ENCODE data around the gene GGPS1.
"Not testable (repeated sequence)": the region's sequence is repeated elsewhere in the genome, so short reads cannot be mapped to it uniquely, and the experiment has no call there.

GGPS1 gene

GRCh38 chr1:235328271-235329138 is at the start of gene GGPS1:
Gene GGPS1, plus strand, starts transcription at chr1:235328570. Its CDS starts 6,695 bp downstream, at chr1:235335265.
- TF ChIP-seq ZNF274 (IDR thresholded peaks at IDR 0.05; ENCODE audit: low read depth, low read length) (no peak), YY1 (IDR thresholded peaks at IDR 0.05; ENCODE audit: insufficient read depth, insufficient read length) (no peak), SUZ12 (IDR thresholded peaks at IDR 0.05; ENCODE audit: extremely low read depth, insufficient read depth, insufficient read length) (no peak)
- peaks cover 24% of the 10 kb centered on the region for H3K36me3 ChIP-seq (ENCODE audit: insufficient read depth, insufficient read length, low read length)
- no peaks in the 10 kb centered on the region for H3K9me3 ChIP-seq (ENCODE audit: insufficient read depth, low read length)
- no peaks in the 10 kb centered on the region for H3K27me3 ChIP-seq (ENCODE audit: insufficient read depth, insufficient read length)
- H3K4me3 ChIP-seq (ENCODE audit: insufficient read length, low read depth) = peak within 1 kb of the TSS; percentile 86
- H3K4me1 ChIP-seq (ENCODE audit: insufficient read depth, insufficient read length) = no peaks in the 10 kb centered on the region
- peak within 1 kb of the TSS; percentile 97 for H3K9ac ChIP-seq (ENCODE audit: insufficient read length, low read depth)
- DNase-seq (ENCODE audit: low read depth, low spot score) = peak; percentile 100

DNA sequence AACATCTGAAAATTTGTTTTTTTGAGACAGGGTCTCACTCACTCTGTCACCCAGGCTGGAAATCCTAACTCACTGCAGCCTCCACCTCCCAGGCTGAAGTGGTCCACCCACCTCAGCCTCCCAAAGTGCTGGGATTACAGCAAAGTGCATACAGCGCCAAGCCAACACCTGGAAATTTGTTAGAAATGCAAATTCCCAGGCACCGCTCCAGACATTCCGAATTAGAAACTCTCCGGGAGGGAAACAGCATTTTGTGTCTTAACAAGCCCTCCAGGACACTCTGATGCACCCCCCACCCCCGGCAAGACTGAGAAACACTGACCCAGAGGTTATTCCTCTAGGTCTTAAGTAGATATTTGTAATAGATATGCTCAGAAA is 49.5 kb upstream of the GGPS1 start:
- TF ChIP-seq ZNF274 (IDR thresholded peaks at IDR 0.05; ENCODE audit: low read depth, low read length) (no peak), SUZ12 (IDR thresholded peaks at IDR 0.05; ENCODE audit: extremely low read depth, insufficient read depth, insufficient read length) (no peak)
- no peaks in the 10 kb centered on the region for H3K27me3 ChIP-seq (ENCODE audit: insufficient read depth, insufficient read length)
- H3K4me1 ChIP-seq (ENCODE audit: insufficient read depth, insufficient read length) = no peaks in the 10 kb centered on the region
- H3K9me3 ChIP-seq (ENCODE audit: insufficient read depth, low read length) = no peaks in the 10 kb centered on the region
- H3K4me3 ChIP-seq (ENCODE audit: insufficient read length, low read depth) = no peak overlapping the region
- no peaks in the 10 kb centered on the region for H3K36me3 ChIP-seq (ENCODE audit: insufficient read depth, insufficient read length, low read length)
- no peak for DNase-seq (ENCODE audit: low read depth, low spot score)
- H3K9ac ChIP-seq (ENCODE audit: insufficient read length, low read depth) = no peak overlapping the region

GRCh38 chr1:235279694-235280093 is 48.7 kb upstream of the GGPS1 start:
- no peak for DNase-seq (ENCODE audit: low read depth, low spot score)
- no peaks in the 10 kb centered on the region for H3K36me3 ChIP-seq (ENCODE audit: insufficient read depth, insufficient read length, low read length)
- TF ChIP-seq YY1 (IDR thresholded peaks at IDR 0.05; ENCODE audit: insufficient read depth, insufficient read length) (no peak), SUZ12 (IDR thresholded peaks at IDR 0.05; ENCODE audit: extremely low read depth, insufficient read depth, insufficient read length) (no peak), ZNF274 (IDR thresholded peaks at IDR 0.05; ENCODE audit: low read depth, low read length) (no peak)
- no peaks in the 10 kb centered on the region for H3K27me3 ChIP-seq (ENCODE audit: insufficient read depth, insufficient read length)
- no peak overlapping the region for H3K4me3 ChIP-seq (ENCODE audit: insufficient read length, low read depth)
- H3K9me3 ChIP-seq (ENCODE audit: insufficient read depth, low read length) = no peaks in the 10 kb centered on the region
- H3K9ac ChIP-seq (ENCODE audit: insufficient read length, low read depth) = no peak overlapping the region
- no peaks in the 10 kb centered on the region for H3K4me1 ChIP-seq (ENCODE audit: insufficient read depth, insufficient read length)

DNA sequence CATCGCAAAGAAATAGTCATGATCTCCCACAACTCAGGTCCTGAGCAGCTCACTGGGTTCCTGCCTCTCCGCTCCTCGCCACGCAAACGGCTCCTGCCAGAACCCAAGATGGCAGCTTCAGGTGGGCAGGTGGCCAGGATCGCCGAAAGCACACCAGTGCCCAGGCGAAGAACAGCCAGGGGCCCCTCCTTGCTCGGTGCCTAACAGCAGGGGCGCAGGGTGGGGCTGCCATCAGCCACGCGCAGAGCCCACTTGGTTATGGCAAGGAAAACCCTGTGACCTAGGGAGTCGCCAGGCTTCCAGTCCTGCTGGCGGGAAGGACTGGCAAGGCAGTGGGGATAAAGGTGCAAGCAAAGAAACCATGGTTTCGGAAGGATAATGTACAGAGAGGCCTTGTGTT is 47.9 kb upstream of the GGPS1 start:
- no peaks in the 10 kb centered on the region for H3K9me3 ChIP-seq (ENCODE audit: insufficient read depth, low read length)
- H3K9ac ChIP-seq (ENCODE audit: insufficient read length, low read depth) = no peak overlapping the region
- no peak for TF ChIP-seq SUZ12 (IDR thresholded peaks at IDR 0.05; ENCODE audit: extremely low read depth, insufficient read depth, insufficient read length)
- no peak for TF ChIP-seq ZNF274 (IDR thresholded peaks at IDR 0.05; ENCODE audit: low read depth, low read length)
- no peak for TF ChIP-seq YY1 (IDR thresholded peaks at IDR 0.05; ENCODE audit: insufficient read depth, insufficient read length)
- no peaks in the 10 kb centered on the region for H3K27me3 ChIP-seq (ENCODE audit: insufficient read depth, insufficient read length)
- H3K4me3 ChIP-seq (ENCODE audit: insufficient read length, low read depth) = no peak overlapping the region
- H3K4me1 ChIP-seq (ENCODE audit: insufficient read depth, insufficient read length) = no peaks in the 10 kb centered on the region
- DNase-seq (ENCODE audit: low read depth, low spot score) = no peak
- H3K36me3 ChIP-seq (ENCODE audit: insufficient read depth, insufficient read length, low read length) = no peaks in the 10 kb centered on the region

- not testable (repeated sequence) for DNase-seq (ENCODE audit: low read depth, low spot score); H3K4me3 ChIP-seq (ENCODE audit: insufficient read length, low read depth); H3K36me3 ChIP-seq (ENCODE audit: insufficient read depth, insufficient read length, low read length); H3K4me1 ChIP-seq (ENCODE audit: insufficient read depth, insufficient read length); H3K9ac ChIP-seq (ENCODE audit: insufficient read length, low read depth); H3K27me3 ChIP-seq (ENCODE audit: insufficient read depth, insufficient read length); H3K9me3 ChIP-seq (ENCODE audit: insufficient read depth, low read length)
Observed at GRCh38 chr1:235283636-235284035, 44.7 kb upstream of the GGPS1 start.

- Histone ChIP-seq H3K27me3 (ENCODE audit: insufficient read depth, insufficient read length) (no peaks in the 10 kb centered on the region), H3K9me3 (ENCODE audit: insufficient read depth, low read length) (no peaks in the 10 kb centered on the region), H3K4me1 (ENCODE audit: insufficient read depth, insufficient read length) (peaks cover 4% of the 10 kb centered on the region), H3K9ac (ENCODE audit: insufficient read length, low read depth) (no peak overlapping the region), H3K4me3 (ENCODE audit: insufficient read length, low read depth) (no peak overlapping the region), H3K36me3 (ENCODE audit: insufficient read depth, insufficient read length, low read length) (no peaks in the 10 kb centered on the region)
- no peak for DNase-seq (ENCODE audit: low read depth, low spot score)
- TF ChIP-seq YY1 (IDR thresholded peaks at IDR 0.05; ENCODE audit: insufficient read depth, insufficient read length) (no peak), SUZ12 (IDR thresholded peaks at IDR 0.05; ENCODE audit: extremely low read depth, insufficient read depth, insufficient read length) (no peak), ZNF274 (IDR thresholded peaks at IDR 0.05; ENCODE audit: low read depth, low read length) (no peak)
Observed at GRCh38 chr1:235284231-235284769, 44.1 kb upstream of the GGPS1 start.

- Histone ChIP-seq H3K4me1 (ENCODE audit: insufficient read depth, insufficient read length) (peaks cover 4% of the 10 kb centered on the region), H3K4me3 (ENCODE audit: insufficient read length, low read depth) (no peak overlapping the region), H3K27me3 (ENCODE audit: insufficient read depth, insufficient read length) (no peaks in the 10 kb centered on the region), H3K9me3 (ENCODE audit: insufficient read depth, low read length) (no peaks in the 10 kb centered on the region), H3K9ac (ENCODE audit: insufficient read length, low read depth) (no peak overlapping the region), H3K36me3 (ENCODE audit: insufficient read depth, insufficient read length, low read length) (no peaks in the 10 kb centered on the region)
- TF ChIP-seq SUZ12 (IDR thresholded peaks at IDR 0.05; ENCODE audit: extremely low read depth, insufficient read depth, insufficient read length) = no peak
- TF ChIP-seq ZNF274 (IDR thresholded peaks at IDR 0.05; ENCODE audit: low read depth, low read length) = no peak
- DNase-seq (ENCODE audit: low read depth, low spot score) = no peak
Observed at GRCh38 chr1:235286667-235287066, 41.7 kb upstream of the GGPS1 start.
